ENCODE results near the gene SLC1A1. TPM values are rescaled to one million over a fixed set of nuclear protein-coding genes. Genes with fewer than 3 reads are reported as not detected.

The SLC1A1 gene
- total and polyA plus RNA-seq, 11 donors: 1.0 to 4.6 (median 1.9) TPM

- Histone ChIP-seq H3K27ac (no peak overlapping the region), H3K36me3 (no peaks in the 10 kb centered on the region), H3K9me3 (no peaks in the 10 kb centered on the region), H3K27me3 (no peaks in the 10 kb centered on the region), H3K4me3 (no peak overlapping the region), H3K4me1 (peaks cover 0 to 3% (median 0%) of the 10 kb centered on the region in 12 donors)
- intact Hi-C loops (cut with DNase I): loop anchor here in 1 of 10 donors (5.0 kb wide), 1 partner anchor 52 kb away; no protein-coding TSS in a partner anchor
- 70 to 72% (median 71%) methylated on average over 8 of the region's 8 CpGs for WGBS, 4 donors
- ATAC-seq (no peak), DNase-seq (no peak)
- TF ChIP-seq CTCF (IDR thresholded peaks at IDR 0.05) (no peak), POLR2A (IDR thresholded peaks at IDR 0.05) (no peak)
Observed at GRCh38 chr9:4514252-4515128, 24.2 kb downstream of the SLC1A1 start.

- Histone ChIP-seq H3K4me1 (peaks cover 0 to 3% (median 0%) of the 10 kb centered on the region in 12 donors), H3K36me3 (no peaks in the 10 kb centered on the region), H3K27me3 (no peaks in the 10 kb centered on the region), H3K27ac (peak overlapping the region in 1 of 12 donors; percentile 66), H3K4me3 (no peak overlapping the region), H3K9me3 (no peaks in the 10 kb centered on the region)
- intact Hi-C loops (cut with DNase I): no loop called here
- ATAC-seq (peak in 1 of 4 donors; percentile 38), DNase-seq (no peak)
- TF ChIP-seq POLR2A (IDR thresholded peaks at IDR 0.05) (no peak), CTCF (IDR thresholded peaks at IDR 0.05) (no peak)
- 6 to 40% (median 34%) methylated on average over 1 of the region's 1 CpG for WGBS, 4 donors
Observed at GRCh38 chr9:4515958-4516375, 25.7 kb downstream of the SLC1A1 start.

- no peaks in the 10 kb centered on the region for H3K27me3 ChIP-seq
- TF ChIP-seq CTCF (IDR thresholded peaks at IDR 0.05): no peak
- no peak for TF ChIP-seq POLR2A (IDR thresholded peaks at IDR 0.05)
- DNase-seq (no peak), ATAC-seq (no peak)
- intact Hi-C loops (cut with DNase I): no loop called here
- 46 to 54% (median 53%) methylated on average over 6 of the region's 6 CpGs for WGBS, 4 donors
- H3K4me1 ChIP-seq: peaks cover 0 to 3% (median 0%) of the 10 kb centered on the region in 12 donors
- H3K4me3 ChIP-seq: no peak overlapping the region
- no peaks in the 10 kb centered on the region for H3K36me3 ChIP-seq
- peak overlapping the region in 1 of 12 donors; percentile 66 for H3K27ac ChIP-seq
- H3K9me3 ChIP-seq: no peaks in the 10 kb centered on the region
Observed at GRCh38 chr9:4517274-4517673, 27.0 kb downstream of the SLC1A1 start.

GRCh38 chr9:4519604-4520003, 29.3 kb downstream of the SLC1A1 start:
- DNase-seq (no peak), ATAC-seq (no peak)
- Histone ChIP-seq H3K9me3 (no peaks in the 10 kb centered on the region), H3K36me3 (no peaks in the 10 kb centered on the region), H3K4me1 (peaks cover 0 to 3% (median 0%) of the 10 kb centered on the region in 12 donors), H3K4me3 (no peak overlapping the region), H3K27ac (no peak overlapping the region), H3K27me3 (no peaks in the 10 kb centered on the region)
- TF ChIP-seq CTCF (IDR thresholded peaks at IDR 0.05) (no peak), POLR2A (IDR thresholded peaks at IDR 0.05) (no peak)
- intact Hi-C loops (cut with DNase I): no loop called here
- 92 to 99% (median 96%) methylated on average over 2 of the region's 2 CpGs for WGBS, 4 donors

Data from heart left ventricle (tissue), 16 donors.